K562 (cell line): ENCODE data around the gene TOX3. TPM values are rescaled to one million over a fixed set of nuclear protein-coding genes. Genes with fewer than 3 reads are reported as not detected.

Experiments used
- ATAC-seq: fragments of 200-7000 bp; cut with Tn5 transposase; 3 replicates; pipeline ENCODE4 v1.9.1; 2020; ENCODE audit warnings: moderate library complexity
- BruUV-seq: library from RNA; stranded (reverse); fragments of 400-500 nt; replicated peaks from 2 replicates; lab custom pipeline; 2021; lab: Mats Ljungman, UMichigan
- CTCF ChIA-PET: fragments of 300-600 bp; formaldehyde crosslinking; extraction: SDS; loops from one replicate; lab custom pipeline; 2021; ENCODE audit warnings: low intra/inter-chr PET ratio; lab: Yijun Ruan, JAX
- POLR2A ChIA-PET: fragments of 300-600, 350-650 bp; sonication (Branson Sonifier 250); formaldehyde crosslinking; extraction: SDS; loops from one replicate; lab custom pipeline; 2021; ENCODE audit warnings: antibody characterized with exemption, inconsistent platforms; lab: Yijun Ruan, JAX
- DNase-seq, 4 experiments: peaks; one replicate each; pipeline versions ENCODE4 v3.0.0 to v3.0.0-alpha.2; 2011 to 2018; ENCODE audit warnings: low spot score in 3 of 4, mixed read lengths in 3 of 4; ENCODE audit errors: extremely low read depth in 1 of 4
- FAIRE-seq: peaks from 2 replicates; lab custom pipeline; 2011; peaks lifted over from hg19 to GRCh38; lab: Jason Lieb, UNC
- H2AFZ ChIP-seq: 2 replicates; pipeline ENCODE4 v1.6.0; 2011; ENCODE audit warnings: low read depth, low read length, control low read depth, inconsistent platforms
- H3K27ac ChIP-seq: fragments of 200-600 bp; 3 replicates; pipeline ENCODE4 v1.8.0; 2011; ENCODE audit warnings: low read depth, mild to moderate bottlenecking, control low read depth, inconsistent platforms, low read length, moderate library complexity, mixed read lengths; ENCODE audit errors: extremely low read depth
- H3K27me3 ChIP-seq, 2 experiments: fragments of 300-600 bp in 1 of 2; 2 replicates in 1 of 2; 3 replicates in 1 of 2; pipeline versions ENCODE4 v1.6.0 to v1.8.0; 2011; ENCODE audit warnings: inconsistent platforms in 2 of 2, low read length in 2 of 2, mild to moderate bottlenecking in 1 of 2, mixed read lengths in 1 of 2, moderate library complexity in 1 of 2; ENCODE audit not compliant: control insufficient read depth in 2 of 2, insufficient read depth in 2 of 2
- H3K36me3 ChIP-seq: fragments of 300-600 bp; 3 replicates; pipeline ENCODE4 v1.8.0; 2011; ENCODE audit warnings: mild to moderate bottlenecking, low read length, inconsistent platforms; ENCODE audit not compliant: control insufficient read depth, insufficient read depth
- H3K4me1 ChIP-seq, 2 experiments: fragments of 200-600 bp in 1 of 2; replicated peaks in 1 of 2; 2 replicates in 1 of 2; 3 replicates in 1 of 2; pipeline versions ENCODE4 v1.5.1 to v1.8.0; 2011; ENCODE audit warnings: inconsistent platforms in 2 of 2, low read length in 2 of 2, mild to moderate bottlenecking in 1 of 2, mixed read lengths in 1 of 2, moderate library complexity in 1 of 2; ENCODE audit not compliant: control insufficient read depth in 2 of 2, insufficient read depth in 2 of 2
- H3K4me2 ChIP-seq: 2 replicates; pipeline ENCODE4 v1.6.1; 2011; ENCODE audit warnings: low read length, control low read depth, inconsistent platforms, mixed read lengths; ENCODE audit not compliant: insufficient read depth
- H3K4me3 ChIP-seq: fragments of 200-600 bp; sonication (generic), shearing (Covaris generic); 2 replicates; pipeline ENCODE4 v1.5.1; 2016; ENCODE audit warnings: control low read depth, inconsistent platforms
- H3K79me2 ChIP-seq: fragments of 200-600 bp; 3 replicates; pipeline ENCODE4 v1.8.0; 2011; ENCODE audit warnings: low read length, inconsistent platforms; ENCODE audit not compliant: control insufficient read depth, insufficient read depth
- H3K9ac ChIP-seq, 2 experiments: 2 replicates each; pipeline versions ENCODE4 v1.6.0 to v1.6.1; 2011; ENCODE audit warnings: low read depth in 2 of 2, low read length in 2 of 2, control low read depth in 1 of 2, inconsistent platforms in 1 of 2, mild to moderate bottlenecking in 1 of 2, mixed read lengths in 1 of 2; ENCODE audit not compliant: insufficient read depth in 1 of 2
- H3K9me1 ChIP-seq: one replicate; pipeline ENCODE4 v1.6.0; 2011; ENCODE audit warnings: inconsistent platforms, mild to moderate bottlenecking, low read length, moderate library complexity; ENCODE audit not compliant: control insufficient read depth, insufficient read depth
- H3K9me3 ChIP-seq: replicated peaks from 2 replicates; pipeline ENCODE4 v1.5.1; 2011; ENCODE audit warnings: low read depth, low read length, inconsistent platforms; ENCODE audit not compliant: control insufficient read depth, insufficient read depth
- H4K20me1 ChIP-seq: replicated peaks from 2 replicates; pipeline ENCODE4 v1.6.1; 2011; ENCODE audit warnings: low read length, inconsistent platforms, mixed read lengths; ENCODE audit not compliant: control insufficient read depth, insufficient read depth
- ARID2 ChIP-seq: fragments of 450-650 bp; IDR thresholded peaks from 2 replicates; pipeline ENCODE4 v1.6.1; 2017; ENCODE audit warnings: antibody characterized with exemption, mild to moderate bottlenecking
- BACH1 ChIP-seq: fragments of 200-800 bp; sonication (Bioruptor generic); IDR thresholded peaks from 2 replicates; pipeline ENCODE4 v1.6.1; 2016; ENCODE audit warnings: missing genetic modification characterization, missing compliant biosample characterization
- BRD4 ChIP-seq: fragments of 200-600 bp; sonication (generic); IDR thresholded peaks from 2 replicates; pipeline ENCODE4 v1.6.1; 2017; ENCODE audit warnings: inconsistent platforms
- PATZ1 ChIP-seq: fragments of 250-450 bp; sonication (Bioruptor Pico); IDR thresholded peaks from 2 replicates; pipeline ENCODE4 v1.5.0; 2020; ENCODE audit warnings: mild to moderate bottlenecking, borderline replicate concordance
- PYGO2 ChIP-seq: fragments of 450-650 bp; IDR thresholded peaks from 2 replicates; pipeline ENCODE4 v1.6.1; 2016; ENCODE audit warnings: mild to moderate bottlenecking, missing genetic modification characterization, moderate library complexity, missing compliant biosample characterization
- RBBP5 ChIP-seq: fragments of 200-600 bp; sonication (generic); IDR thresholded peaks from 2 replicates; pipeline ENCODE4 v1.6.1; 2012; ENCODE audit warnings: borderline replicate concordance, mild to moderate bottlenecking, low read length, control low read depth, inconsistent platforms; ENCODE audit not compliant: insufficient read depth, poor library complexity, severe bottlenecking
- RNF2 ChIP-seq: sonication (generic); IDR thresholded peaks from 2 replicates; pipeline ENCODE4 v1.6.1; 2016
- ZNF785 ChIP-seq: fragments of 250-450 bp; sonication (Bioruptor Pico); IDR thresholded peaks from 2 replicates; pipeline ENCODE4 v1.4.0; 2020; ENCODE audit warnings: mild to moderate bottlenecking
- ZZZ3 ChIP-seq: fragments of 450-650 bp; IDR thresholded peaks from 2 replicates; pipeline ENCODE4 v1.6.1; 2016; ENCODE audit warnings: antibody characterized with exemption, mild to moderate bottlenecking, moderate library complexity
- WGBS: fragments of 100-300 bp; shearing (Covaris generic); methylation state at CpG from one replicate; pipeline ENCODE4 v1.1.6; 2016; ENCODE audit warnings: low coverage, mixed read lengths; ENCODE audit not compliant: insufficient coverage; ENCODE audit errors: missing lambda C conversion rate; 5-methylcytosine and 5-hydroxymethylcytosine counted together
- in situ Hi-C: fragments of 300-500 bp; cut with MboI; formaldehyde crosslinking; loops from 4 replicates; pipeline ENCODE4 v1.15.0; 2018; ENCODE audit warnings: inconsistent platforms, mixed read lengths
- intact Hi-C: fragments of 100-400 bp; cut with micrococcal nuclease; formaldehyde crosslinking; loops from 2 replicates; pipeline ENCODE4 v1.14.2; 2022
- polyA plus RNA-seq, 8 experiments: library from polyadenylated mRNA; depleted of rRNA in 4 of 8; stranded (reverse) in 5 of 8; unstranded in 3 of 8; fragments of >200 nt; fragmentation: Nextera tagmentation in 2 of 8; fragmentation: Illumina TruSeq in 1 of 8; extraction: Ambion mirVana in 2 of 8; extraction: Trizol in 1 of 8; gene quantifications; 2 replicates each; pipeline versions ENCODE4 v1.2.1 to v1.2.3, GENCODE V29; 2011 to 2014; ENCODE audit warnings: inconsistent platforms in 1 of 8, missing spikeins in 1 of 8
- total RNA-seq, 7 experiments: library from RNA; depleted of rRNA in 6 of 7; stranded (reverse); fragments of >200 nt in 6 of 7; fragmentation: Illumina TruSeq in 2 of 7; extraction: Trizol in 2 of 7; gene quantifications; 2 replicates each; pipeline versions ENCODE4 v1.2.1 to v1.2.3, GENCODE V29; 2011 to 2021; ENCODE audit warnings: low replicate concordance in 1 of 7
- TF ChIP-seq, protein P1 (sequence below), 3 experiments: IDR thresholded peaks in 2 of 3; conservative IDR thresholded peaks in 1 of 3; 2 replicates each; pipeline ENCODE4 v1.5.1; 2011 to 2012; ENCODE audit warnings: low read length in 3 of 3, mild to moderate bottlenecking in 3 of 3, control low read depth in 2 of 3, improper control_type of control experiment in 1 of 3, inconsistent platforms in 1 of 3, low read depth in 1 of 3, mixed read lengths in 1 of 3, moderate library complexity in 1 of 3; ENCODE audit not compliant: insufficient read depth in 2 of 3

TOX3 gene
- total and polyA plus RNA-seq, 9 of the 15 experiments (the other 6 are each of a cell fraction or from before 2014, with no cell fraction given) = not detected

GRCh38 chr16:52439171-52439701, 107.7 kb downstream of the TOX3 start (continued):
- TF ChIP-seq ZZZ3 (no peak), PATZ1 (CRISPR knock-in tag) (no peak)
- TF ChIP-seq, all 486 proteins: peak for 0

DNA sequence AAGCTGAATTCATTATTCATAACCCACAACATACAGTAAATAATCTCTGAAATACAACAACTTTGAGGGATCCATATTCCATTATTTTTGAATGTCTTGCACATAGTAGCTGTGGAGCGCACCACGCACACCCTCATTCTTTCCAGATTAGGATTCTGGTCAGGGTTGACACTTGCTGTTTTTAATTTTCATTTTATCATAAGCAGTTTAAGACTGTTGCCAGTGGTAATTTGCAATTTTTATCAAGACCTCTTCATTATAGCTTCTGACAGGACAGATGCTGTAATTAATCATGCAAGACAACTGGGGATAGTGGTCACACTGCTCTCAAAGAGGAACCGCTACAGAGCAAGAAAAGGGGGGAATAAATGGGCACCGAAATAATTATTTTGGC, 109.7 kb downstream of the TOX3 start:
- 2% methylated on average over 4 of the region's 4 CpGs for WGBS
- H3K9me1 ChIP-seq = no peaks in the 10 kb centered on the region
- no peak overlapping the region for H3K4me2 ChIP-seq
- ATAC-seq (no peak), DNase-seq (no peak), FAIRE-seq (no peak)
- H3K4me3 ChIP-seq = no peak overlapping the region
- H3K27me3 ChIP-seq = no peaks in the 10 kb centered on the region
- intact Hi-C loops = no loop called here
- no peaks in the 10 kb centered on the region for H3K4me1 ChIP-seq
- POLR2A ChIA-PET = no interaction called here
- H3K9ac ChIP-seq = no peak overlapping the region
- in situ Hi-C loops = no loop called here
- H3K36me3 ChIP-seq = no peaks in the 10 kb centered on the region
- no peaks in the 10 kb centered on the region for H4K20me1 ChIP-seq
- H3K9me3 ChIP-seq = no peaks in the 10 kb centered on the region
- H2AFZ ChIP-seq = no peak overlapping the region
- no peaks in the 10 kb centered on the region for H3K79me2 ChIP-seq
- BruUV-seq = no TSS peak
- H3K27ac ChIP-seq = no peak overlapping the region
- CTCF ChIA-PET = no interaction called here
- TF ChIP-seq, protein P1, sequence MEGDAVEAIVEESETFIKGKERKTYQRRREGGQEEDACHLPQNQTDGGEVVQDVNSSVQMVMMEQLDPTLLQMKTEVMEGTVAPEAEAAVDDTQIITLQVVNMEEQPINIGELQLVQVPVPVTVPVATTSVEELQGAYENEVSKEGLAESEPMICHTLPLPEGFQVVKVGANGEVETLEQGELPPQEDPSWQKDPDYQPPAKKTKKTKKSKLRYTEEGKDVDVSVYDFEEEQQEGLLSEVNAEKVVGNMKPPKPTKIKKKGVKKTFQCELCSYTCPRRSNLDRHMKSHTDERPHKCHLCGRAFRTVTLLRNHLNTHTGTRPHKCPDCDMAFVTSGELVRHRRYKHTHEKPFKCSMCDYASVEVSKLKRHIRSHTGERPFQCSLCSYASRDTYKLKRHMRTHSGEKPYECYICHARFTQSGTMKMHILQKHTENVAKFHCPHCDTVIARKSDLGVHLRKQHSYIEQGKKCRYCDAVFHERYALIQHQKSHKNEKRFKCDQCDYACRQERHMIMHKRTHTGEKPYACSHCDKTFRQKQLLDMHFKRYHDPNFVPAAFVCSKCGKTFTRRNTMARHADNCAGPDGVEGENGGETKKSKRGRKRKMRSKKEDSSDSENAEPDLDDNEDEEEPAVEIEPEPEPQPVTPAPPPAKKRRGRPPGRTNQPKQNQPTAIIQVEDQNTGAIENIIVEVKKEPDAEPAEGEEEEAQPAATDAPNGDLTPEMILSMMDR (IDR thresholded peaks at IDR 0.05 in 2 of 3, conservative IDR thresholded peaks at IDR 0.05 in 1 of 3; ENCODE audit: insufficient read depth in 2 of 3, low read depth in 1 of 3, low read length in 3 of 3) = no peak
- TF ChIP-seq BRD4 = no peak
- no peak for TF ChIP-seq ARID2
- TF ChIP-seq PYGO2 (tag) = no peak
- no peak for TF ChIP-seq RBBP5
- no peak for TF ChIP-seq RNF2
- TF ChIP-seq BACH1 (tag) = no peak
- TF ChIP-seq ZNF785 (CRISPR knock-in tag) = no peak
